Liver (tissue), 9 donors: Measurements from ENCODE around the gene RNFT2. TPM values are rescaled to one million over a fixed set of nuclear protein-coding genes. Genes with fewer than 3 reads are reported as not detected.

Source experiments
- DNase-seq: peaks from one replicate; pipeline ENCODE4 v3.0.0-alpha.2; 2017; ENCODE audit warnings: low spot score
- H3K27ac ChIP-seq, 2 donors: one replicate each; pipeline ENCODE4 v1.7.0; 2013; ENCODE audit warnings: inconsistent platforms in 2 of 2, low read length in 2 of 2, control low read depth in 1 of 2, low read depth in 1 of 2, mild to moderate bottlenecking in 1 of 2
- H3K27me3 ChIP-seq, 4 donors: one replicate each; pipeline versions ENCODE4 v1.6.1 to v1.7.0; 2013; ENCODE audit warnings: low read length in 3 of 4, inconsistent platforms in 1 of 4, mild to moderate bottlenecking in 1 of 4, moderate library complexity in 1 of 4; ENCODE audit not compliant: control insufficient read depth in 4 of 4, insufficient read depth in 4 of 4
- H3K36me3 ChIP-seq, 4 donors: one replicate each; pipeline versions ENCODE4 v1.6.1 to v1.7.0; 2013; ENCODE audit warnings: low read length in 3 of 4, mild to moderate bottlenecking in 3 of 4, low read depth in 1 of 4, moderate library complexity in 1 of 4; ENCODE audit not compliant: control insufficient read depth in 4 of 4, insufficient read depth in 3 of 4
- H3K4me1 ChIP-seq, 4 donors: one replicate each; pipeline versions ENCODE4 v1.6.1 to v1.7.0; 2013; ENCODE audit warnings: low read length in 3 of 4, mild to moderate bottlenecking in 3 of 4, moderate library complexity in 1 of 4; ENCODE audit not compliant: control insufficient read depth in 4 of 4, insufficient read depth in 4 of 4
- H3K4me3 ChIP-seq, 3 donors: one replicate each; pipeline versions ENCODE4 v1.6.1 to v1.7.0; 2013; ENCODE audit warnings: low read length in 3 of 3, control low read depth in 1 of 3, low read depth in 1 of 3, mild to moderate bottlenecking in 1 of 3
- H3K9ac ChIP-seq, 2 donors: one replicate each; pipeline ENCODE4 v1.7.0; 2013; ENCODE audit warnings: low read length in 2 of 2, mild to moderate bottlenecking in 2 of 2, moderate library complexity in 2 of 2, control low read depth in 1 of 2, low read depth in 1 of 2
- H3K9me3 ChIP-seq, 4 donors: one replicate each; pipeline versions ENCODE4 v1.6.1 to v1.7.0; 2013; ENCODE audit warnings: low read length in 3 of 4; ENCODE audit not compliant: control insufficient read depth in 4 of 4
- ATF3 ChIP-seq: IDR thresholded peaks from 2 replicates; pipeline ENCODE4 v1.6.1; 2016; ENCODE audit warnings: antibody characterized with exemption
- CTCF ChIP-seq: fragments of 150-350 bp; IDR thresholded peaks from 2 replicates; pipeline ENCODE4 v1.5.1; 2017; ENCODE audit warnings: improper control_type of control experiment, low read depth, low read length; ENCODE audit not compliant: missing input control
- EGR1 ChIP-seq, 2 donors: IDR thresholded peaks; 2 replicates each; pipeline ENCODE4 v1.6.1; 2016 to 2018; ENCODE audit warnings: antibody characterized with exemption in 2 of 2, low read depth in 2 of 2
- FOXA1 ChIP-seq: IDR thresholded peaks from 2 replicates; pipeline ENCODE4 v1.6.1; 2016; ENCODE audit warnings: antibody characterized with exemption
- FOXA2 ChIP-seq: IDR thresholded peaks from 2 replicates; pipeline ENCODE4 v1.6.1; 2016; ENCODE audit warnings: antibody characterized with exemption
- GABPA ChIP-seq, 2 donors: IDR thresholded peaks in 1 of 2; conservative IDR thresholded peaks in 1 of 2; 2 replicates each; pipeline ENCODE4 v1.6.1; 2016; ENCODE audit warnings: antibody characterized with exemption in 2 of 2, mild to moderate bottlenecking in 1 of 2, moderate library complexity in 1 of 2
- HNF4A ChIP-seq, 2 donors: conservative IDR thresholded peaks; 2 replicates each; pipeline ENCODE4 v1.6.1; 2016; ENCODE audit warnings: antibody characterized with exemption in 2 of 2, mild to moderate bottlenecking in 2 of 2
- HNF4G ChIP-seq: IDR thresholded peaks from 2 replicates; pipeline ENCODE4 v1.6.1; 2016; ENCODE audit warnings: antibody characterized with exemption
- JUND ChIP-seq, 2 donors: IDR thresholded peaks; 2 replicates each; pipeline ENCODE4 v1.6.1; 2016; ENCODE audit warnings: antibody characterized with exemption in 2 of 2
- MAX ChIP-seq: IDR thresholded peaks from 2 replicates; pipeline ENCODE4 v1.6.1; 2016; ENCODE audit warnings: antibody characterized with exemption
- NR2F2 ChIP-seq: IDR thresholded peaks from 2 replicates; pipeline ENCODE4 v1.6.1; 2016; ENCODE audit warnings: antibody characterized with exemption
- RAD21 ChIP-seq, 2 donors: IDR thresholded peaks; 2 replicates each; pipeline ENCODE4 v1.6.1; 2016; ENCODE audit warnings: antibody characterized with exemption in 2 of 2, mild to moderate bottlenecking in 2 of 2
- REST ChIP-seq: IDR thresholded peaks from 2 replicates; pipeline ENCODE4 v1.6.1; 2016; ENCODE audit warnings: antibody characterized with exemption, mild to moderate bottlenecking
- RXRA ChIP-seq, 2 donors: IDR thresholded peaks; 2 replicates each; pipeline ENCODE4 v1.6.1; 2017 to 2018; ENCODE audit warnings: antibody characterized with exemption in 2 of 2, mild to moderate bottlenecking in 1 of 2
- SP1 ChIP-seq: IDR thresholded peaks from 2 replicates; pipeline ENCODE4 v1.6.1; 2018; ENCODE audit warnings: antibody characterized with exemption, mild to moderate bottlenecking
- TAF1 ChIP-seq: conservative IDR thresholded peaks from 2 replicates; pipeline ENCODE4 v1.6.1; 2016; ENCODE audit warnings: antibody characterized with exemption, mild to moderate bottlenecking
- YY1 ChIP-seq: IDR thresholded peaks from 2 replicates; pipeline ENCODE4 v1.6.1; 2016; ENCODE audit warnings: antibody characterized with exemption, mild to moderate bottlenecking
- ZBTB33 ChIP-seq: IDR thresholded peaks from 2 replicates; pipeline ENCODE4 v1.6.1; 2016; ENCODE audit warnings: antibody characterized with exemption
- WGBS: extraction: QIAGEN DNeasy Blood & Tissue Kit; methylation state at CpG from one replicate; pipeline ENCODE4 v1.1.7; 2013; 5-methylcytosine and 5-hydroxymethylcytosine counted together
- polyA plus RNA-seq, 2 donors: library from polyadenylated mRNA; stranded (reverse) in 1 of 2; unstranded in 1 of 2; fragments of 200-250 nt in 1 of 2; fragments of >200 nt in 1 of 2; fragmentation: Nextera tagmentation in 1 of 2; extraction: Ambion mirVana in 1 of 2; gene quantifications; one replicate each; pipeline versions ENCODE4 v1.2.1 to v1.2.3, GENCODE V29; 2013 to 2015
- total RNA-seq, 2 donors: library from RNA; depleted of rRNA; stranded (reverse); fragments of >200 nt; gene quantifications; one replicate each; pipeline ENCODE4 v1.2.3, GENCODE V29; 2014
- donor health status: healthy.
- donor health status: healthy.
- donor health status: healthy.
- donor health status: healthy.
- donor health status: healthy.

The RNFT2 gene
- total and polyA plus RNA-seq, 4 donors, result 0.13 to 1.4 (median 0.19) TPM

GRCh38 chr12:116713527-116713926, 24.6 kb upstream of the RNFT2 start:
- 98% methylated on average over 2 of the region's 2 CpGs for WGBS

GRCh38 chr12:116714175-116714574, 23.9 kb upstream of the RNFT2 start:
- H3K27me3 ChIP-seq, result no peaks in the 10 kb centered on the region
- H3K4me3 ChIP-seq, result no peak overlapping the region
- TF ChIP-seq NR2F2 (no peak), TAF1 (no peak), SP1 (no peak), GABPA (IDR thresholded peaks at IDR 0.05 in 1 of 2, conservative IDR thresholded peaks at IDR 0.05 in 1 of 2) (no peak), FOXA1 (no peak), JUND (IDR thresholded peaks at IDR 0.05) (no peak), FOXA2 (no peak), CTCF (no peak), ATF3 (no peak), MAX (no peak), EGR1 (IDR thresholded peaks at IDR 0.05; ENCODE audit: low read depth in 2 of 2) (no peak), HNF4G (no peak), RXRA (IDR thresholded peaks at IDR 0.05) (no peak), HNF4A (conservative IDR thresholded peaks at IDR 0.05) (no peak), RAD21 (IDR thresholded peaks at IDR 0.05) (no peak), REST (no peak), YY1 (no peak), ZBTB33 (no peak)
- no peak overlapping the region for H3K27ac ChIP-seq
- peaks cover 0 to 2% (median under 1%) of the 10 kb centered on the region in 4 donors for H3K4me1 ChIP-seq
- no peaks in the 10 kb centered on the region for H3K9me3 ChIP-seq
- no peak overlapping the region for H3K9ac ChIP-seq
- DNase-seq, result no peak
- H3K36me3 ChIP-seq, result peaks cover 0 to 9% (median 4%) of the 10 kb centered on the region in 4 donors
- WGBS, result 96% methylated on average over 9 of the region's 9 CpGs

More at GRCh38 chr12:116713527-116713926, 24.6 kb upstream of the RNFT2 start:
- Histone ChIP-seq H3K9ac (no peak overlapping the region), H3K27me3 (no peaks in the 10 kb centered on the region), H3K4me1 (peaks cover 0 to 7% (median 2%) of the 10 kb centered on the region in 4 donors), H3K4me3 (no peak overlapping the region), H3K36me3 (peaks cover 0 to 5% (median 3%) of the 10 kb centered on the region in 4 donors), H3K9me3 (no peaks in the 10 kb centered on the region), H3K27ac (no peak overlapping the region)
- TF ChIP-seq RXRA (IDR thresholded peaks at IDR 0.05) (no peak), GABPA (IDR thresholded peaks at IDR 0.05 in 1 of 2, conservative IDR thresholded peaks at IDR 0.05 in 1 of 2) (no peak), HNF4A (conservative IDR thresholded peaks at IDR 0.05) (no peak), HNF4G (no peak), FOXA1 (no peak), JUND (IDR thresholded peaks at IDR 0.05) (no peak), ATF3 (no peak), TAF1 (no peak)
- no peak for DNase-seq
